ENCODE data around the gene ABLIM2. TPM values are rescaled to one million over a fixed set of nuclear protein-coding genes. Genes with fewer than 3 reads are reported as not detected.

ABLIM2 gene
- total and polyA plus RNA-seq, 10 of the 15 experiments (the other 5 are each of a cell fraction or from before 2014, with no cell fraction given) = 0.03 to 0.15 (median 0.05) TPM; not detected in 7

DNA sequence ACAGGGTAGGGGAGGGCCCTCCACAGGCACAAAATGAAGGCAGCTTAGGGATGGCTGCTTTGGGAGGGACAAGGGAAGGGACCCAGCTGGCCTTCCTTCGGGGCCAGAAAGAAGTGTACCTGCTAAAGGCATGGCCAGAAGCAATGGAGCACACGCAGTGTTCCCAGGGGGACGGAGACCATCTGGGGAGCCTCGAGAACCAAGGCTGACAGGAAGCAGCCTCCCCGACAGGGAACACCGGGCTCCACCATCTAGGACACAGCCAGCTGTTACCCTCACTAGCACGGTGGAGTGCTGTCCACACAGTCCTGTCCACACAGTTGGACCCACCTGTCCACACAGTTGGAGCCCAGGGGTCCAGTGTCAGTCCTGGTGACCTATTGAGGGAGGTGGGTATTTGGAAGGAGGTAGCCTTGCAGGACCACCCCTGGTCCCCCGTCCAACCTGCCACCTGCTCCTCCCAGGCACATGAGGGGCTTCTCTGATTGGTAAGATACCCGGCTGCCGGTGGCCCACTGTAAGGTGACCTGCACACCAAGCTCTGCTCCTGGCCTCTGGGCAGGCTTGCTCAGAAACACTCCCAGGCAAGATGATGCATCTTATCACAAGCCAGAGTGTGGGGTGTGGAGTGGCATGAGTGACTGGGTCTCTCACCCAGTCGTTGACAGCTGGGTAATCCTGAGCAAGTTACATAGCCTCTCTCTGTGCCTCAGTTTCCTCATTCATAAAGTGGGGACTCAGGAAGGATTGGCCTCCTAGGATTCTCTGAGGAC, 198.4 kb downstream of the ABLIM2 start:
- ChIA-PET CTCF (no interaction called here), POLR2A (no interaction called here), SMC1A (ENCODE audit: uncharacterized antibody, unreplicated experiment) (no interaction called here), RAD21 (ENCODE audit: unreplicated experiment) (no interaction called here)
- no peaks in the 10 kb centered on the region for H4K20me1 ChIP-seq (ENCODE audit: control insufficient read depth, insufficient read depth)
- intact Hi-C loops (cut with micrococcal nuclease; ENCODE audit: unreplicated experiment) = no loop called here
- no peak overlapping the region for H3K9ac ChIP-seq (ENCODE audit: control insufficient read depth, insufficient read depth, low read length)
- H3K4me3 ChIP-seq = no peak overlapping the region
- peaks cover 0 to 1% of the 10 kb centered on the region in 2 experiments; a peak in 2 of 4 replicates for H3K27me3 ChIP-seq (replicated peaks in 1 of 2; ENCODE audit: control insufficient read depth in 2 of 2, insufficient read depth in 2 of 2, low read length in 1 of 2)
- no peak for DNase-seq (ENCODE audit: low read depth, low spot score)
- WGBS (ENCODE audit: insufficient coverage, insufficient replicate concordance, low lambda C conversion rate, missing lambda C conversion rate) = 24% methylated on average over 11 of the region's 11 CpGs
- no peaks in the 10 kb centered on the region for H3K79me2 ChIP-seq (ENCODE audit: control insufficient read depth, insufficient read depth, low read length)
- FAIRE-seq = no peak
- in situ Hi-C loops (cut with MboI) = no loop called here
- no peak overlapping the region for H3K27ac ChIP-seq (ENCODE audit: control insufficient read depth, insufficient read depth)
- TF ChIP-seq ZNF24 (IDR thresholded peaks at IDR 0.05) = no peak
- no peak for TF ChIP-seq HCFC1 (IDR thresholded peaks at IDR 0.05; ENCODE audit: low read length)
- no peak for TF ChIP-seq SREBF2 (IDR thresholded peaks at IDR 0.05; ENCODE audit: low read length)
- TF ChIP-seq, protein P1, sequence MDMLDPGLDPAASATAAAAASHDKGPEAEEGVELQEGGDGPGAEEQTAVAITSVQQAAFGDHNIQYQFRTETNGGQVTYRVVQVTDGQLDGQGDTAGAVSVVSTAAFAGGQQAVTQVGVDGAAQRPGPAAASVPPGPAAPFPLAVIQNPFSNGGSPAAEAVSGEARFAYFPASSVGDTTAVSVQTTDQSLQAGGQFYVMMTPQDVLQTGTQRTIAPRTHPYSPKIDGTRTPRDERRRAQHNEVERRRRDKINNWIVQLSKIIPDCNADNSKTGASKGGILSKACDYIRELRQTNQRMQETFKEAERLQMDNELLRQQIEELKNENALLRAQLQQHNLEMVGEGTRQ (IDR thresholded peaks at IDR 0.05; ENCODE audit: borderline replicate concordance, low read depth, low read length) = no peak
- no peak for TF ChIP-seq WRNIP1 (IDR thresholded peaks at IDR 0.05; ENCODE audit: borderline replicate concordance, low read depth, low read length)
- TF ChIP-seq YBX1 (IDR thresholded peaks at IDR 0.05) = no peak
- no peak for TF ChIP-seq SIN3A (IDR thresholded peaks at IDR 0.05; ENCODE audit: low read depth, low read length)
- no peak for TF ChIP-seq SIX5 (IDR thresholded peaks at IDR 0.05; ENCODE audit: low read depth, low read length, severe bottlenecking)
- TF ChIP-seq EP300 (IDR thresholded peaks at IDR 0.05; ENCODE audit: borderline replicate concordance in 1 of 2, control insufficient read depth in 1 of 2, low read depth in 2 of 2, low read length in 2 of 2) = no peak
- no peak for TF ChIP-seq ZZZ3 (IDR thresholded peaks at IDR 0.05; ENCODE audit: control insufficient read depth, insufficient read length, low read depth)
- TF ChIP-seq EGR1 (IDR thresholded peaks at IDR 0.05; ENCODE audit: borderline replicate concordance in 1 of 2, low read depth in 2 of 2, low read length in 2 of 2) = no peak
- no peaks in the 10 kb centered on the region for H3K36me3 ChIP-seq (ENCODE audit: control insufficient read depth in 2 of 2, insufficient read depth in 2 of 2, low read length in 1 of 2)
- H3K4me1 ChIP-seq (ENCODE audit: control insufficient read depth, insufficient read depth, low read length) = peaks cover 9% of the 10 kb centered on the region
- no peak for ATAC-seq
- no TSS peak for BruUV-seq (replicated peaks)
- H3K4me2 ChIP-seq (ENCODE audit: control insufficient read depth, insufficient read depth) = no peak overlapping the region
- no peaks in the 10 kb centered on the region for H3K9me3 ChIP-seq (replicated peaks; ENCODE audit: control insufficient read depth, insufficient read depth, low read length)
- H2AFZ ChIP-seq (ENCODE audit: control insufficient read depth, low read depth, low read length) = no peak overlapping the region
